Measurements from ENCODE around the gene STX2. TPM values are rescaled to one million over a fixed set of nuclear protein-coding genes. Genes with fewer than 3 reads are reported as not detected.

STX2 gene
- total and polyA plus RNA-seq, 2 experiments from 2014 or later: 16.4 to 35.4 TPM

Small RNA genes lying within 50 kb of the gene (small RNA-seq; reads per million reads assigned to genes)
- gene RNU6-1077P (ENCODE audit: low replicate concordance): not detected

Other genes starting within 250 kb of the STX2 start
- 0.31 TPM in 1 of 2 replicates, not detected in the other for gene RIMBP2, start 123.0 kb downstream of the STX2 start, total RNA-seq (2014; rRNA removed; shearing (Covaris generic))
- 0.09 and 0.37 TPM in 2 replicates for gene RIMBP2, start 123.0 kb downstream of the STX2 start, polyA plus RNA-seq (2016; fragmentation: Nextera tagmentation; extraction: Ambion mirVana)
- 855 and 976 TPM in 2 replicates for gene RAN, start 32.8 kb upstream of the STX2 start, total RNA-seq (2014; rRNA removed; shearing (Covaris generic))
- gene RAN, start 32.8 kb upstream of the STX2 start, polyA plus RNA-seq (2016; fragmentation: Nextera tagmentation; extraction: Ambion mirVana): 2,114 and 2,289 TPM in 2 replicates
- 0.08 and 1.4 TPM in 2 replicates for gene ADGRD1, start 114.7 kb upstream of the STX2 start, total RNA-seq (2014; rRNA removed; shearing (Covaris generic))
- 0.75 TPM in 1 of 2 replicates, not detected in the other for gene ADGRD1, start 114.7 kb upstream of the STX2 start, polyA plus RNA-seq (2016; fragmentation: Nextera tagmentation; extraction: Ambion mirVana)

All from GM23338 (cell line).